BJ (cell line): Measurements from ENCODE around the gene TMC6. TPM values are rescaled to one million over a fixed set of nuclear protein-coding genes. Genes with fewer than 3 reads are reported as not detected.

Source experiments
- CTCF ChIA-PET: fragments of 350-600 bp; formaldehyde crosslinking; extraction: SDS; loops from one replicate; lab custom pipeline; 2021; ENCODE audit warnings: antibody characterized with exemption, inconsistent platforms; lab: Yijun Ruan, JAX
- POLR2A ChIA-PET: fragments of 300-600 bp; sonication (Branson Sonifier 250); formaldehyde crosslinking; extraction: SDS; loops from one replicate; lab custom pipeline; 2021; ENCODE audit warnings: antibody characterized with exemption; lab: Charles Lee
- DNase-seq: peaks from one replicate; pipeline ENCODE4 v3.0.0-alpha.2; 2011; ENCODE audit warnings: low read depth
- H3K27me3 ChIP-seq: 2 replicates; pipeline ENCODE4 v1.6.0; 2011; ENCODE audit warnings: low read length; ENCODE audit not compliant: control insufficient read depth, insufficient read depth
- H3K36me3 ChIP-seq: 2 replicates; pipeline ENCODE4 v1.5.1; 2011; ENCODE audit warnings: low read length; ENCODE audit not compliant: control insufficient read depth, insufficient read depth
- H3K4me3 ChIP-seq: 2 replicates; pipeline ENCODE4 v1.5.1; 2011; ENCODE audit warnings: low read depth, mild to moderate bottlenecking, control low read depth, low read length
- polyA plus RNA-seq: library from polyadenylated mRNA; depleted of rRNA; stranded (reverse); fragments of >200 nt; gene quantifications from 2 replicates; pipeline ENCODE4 v1.2.3, GENCODE V29; 2011
- TF ChIP-seq, protein P1 (sequence below): IDR thresholded peaks from 2 replicates; pipeline ENCODE4 v1.5.1; 2011; ENCODE audit warnings: low read depth, mild to moderate bottlenecking, control low read depth, inconsistent platforms, low read length, moderate library complexity; ENCODE audit not compliant: insufficient read depth

Gene TMC6
- polyA plus RNA-seq, 1 experiment, result 0.26 TPM

DNA sequence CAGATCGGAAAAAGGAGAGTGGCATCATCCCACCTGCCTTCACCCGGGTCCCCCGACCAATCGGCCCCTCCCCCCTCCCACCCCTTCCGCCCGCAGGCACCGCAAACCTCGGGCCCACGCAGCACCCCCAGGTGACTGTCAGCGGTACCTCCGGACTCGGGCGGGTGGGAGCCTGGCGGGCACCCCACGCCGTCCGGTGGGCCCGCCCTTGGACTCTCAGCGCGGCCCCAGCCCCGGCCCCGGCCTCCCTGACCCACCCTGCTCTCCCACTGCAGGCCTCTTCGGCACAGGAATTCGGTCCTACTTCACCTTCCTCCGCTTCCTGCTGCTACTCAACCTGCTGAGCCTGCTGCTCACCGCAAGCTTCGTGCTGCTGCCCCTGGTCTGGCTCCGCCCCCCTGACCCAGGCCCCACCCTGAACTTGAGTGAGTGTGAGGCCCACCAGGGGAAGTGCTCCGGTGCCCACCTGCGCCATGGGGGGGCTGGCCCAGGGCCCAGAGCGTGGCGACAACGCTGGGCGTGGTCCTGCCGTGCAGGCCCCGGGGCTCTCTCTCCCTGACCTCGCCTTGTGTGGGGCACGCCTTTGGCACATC lies 3.6 kb upstream of the TMC6 start:
- ChIA-PET POLR2A (no interaction called here), CTCF (no interaction called here)
- DNase-seq, result no peak

DNA sequence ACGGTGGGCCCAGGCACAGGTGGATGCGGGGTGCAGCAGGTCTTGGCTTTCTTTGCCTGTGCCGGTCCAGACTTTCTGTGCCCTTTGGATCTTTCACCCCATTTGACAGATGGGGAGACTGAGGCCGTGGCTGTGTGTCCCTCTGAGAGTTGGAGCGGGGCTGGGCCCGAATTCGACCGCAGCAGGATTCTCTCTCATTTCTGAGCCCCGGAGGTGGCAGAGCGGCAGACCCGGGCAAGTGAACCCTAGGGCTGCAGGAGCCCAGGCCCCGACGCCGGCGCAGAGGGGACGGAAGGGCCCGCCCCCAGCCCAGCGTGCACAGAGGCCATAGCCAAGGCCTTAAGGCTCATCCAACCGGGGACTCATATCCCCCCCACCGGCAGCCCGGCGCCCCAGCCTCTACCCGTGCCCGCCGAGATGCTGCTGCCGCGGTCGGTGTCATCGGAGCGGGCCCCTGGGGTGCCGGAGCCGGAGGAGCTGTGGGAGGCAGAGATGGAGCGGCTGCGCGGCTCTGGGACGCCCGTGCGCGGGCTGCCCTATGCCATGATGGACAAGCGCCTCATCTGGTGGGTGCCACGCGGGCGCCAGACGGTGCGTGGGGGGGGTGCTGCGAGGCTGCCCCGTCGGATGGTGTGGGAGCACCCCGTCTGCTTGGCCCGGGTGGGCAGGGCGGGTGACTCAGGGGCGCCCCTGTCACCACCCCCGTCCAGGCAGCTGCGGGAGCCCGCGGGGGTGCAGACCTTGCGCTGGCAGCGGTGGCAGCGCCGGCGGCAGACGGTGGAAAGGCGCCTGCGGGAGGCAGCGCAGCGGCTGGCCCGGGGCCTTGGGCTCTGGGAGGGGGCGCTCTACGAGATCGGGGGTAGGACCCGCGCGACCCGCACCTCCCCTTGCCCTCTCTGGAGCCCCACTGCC lies 2.9 kb upstream of the TMC6 start:
- ChIA-PET CTCF (interaction anchor here (0.5 to 1.3 kb wide), 3 partner anchors 7 to 329 kb away, joined by 4 to 6 read pairs (median 4); no protein-coding TSS in a partner anchor), POLR2A (no interaction called here)
- no peak for DNase-seq
- TF ChIP-seq, protein P1, sequence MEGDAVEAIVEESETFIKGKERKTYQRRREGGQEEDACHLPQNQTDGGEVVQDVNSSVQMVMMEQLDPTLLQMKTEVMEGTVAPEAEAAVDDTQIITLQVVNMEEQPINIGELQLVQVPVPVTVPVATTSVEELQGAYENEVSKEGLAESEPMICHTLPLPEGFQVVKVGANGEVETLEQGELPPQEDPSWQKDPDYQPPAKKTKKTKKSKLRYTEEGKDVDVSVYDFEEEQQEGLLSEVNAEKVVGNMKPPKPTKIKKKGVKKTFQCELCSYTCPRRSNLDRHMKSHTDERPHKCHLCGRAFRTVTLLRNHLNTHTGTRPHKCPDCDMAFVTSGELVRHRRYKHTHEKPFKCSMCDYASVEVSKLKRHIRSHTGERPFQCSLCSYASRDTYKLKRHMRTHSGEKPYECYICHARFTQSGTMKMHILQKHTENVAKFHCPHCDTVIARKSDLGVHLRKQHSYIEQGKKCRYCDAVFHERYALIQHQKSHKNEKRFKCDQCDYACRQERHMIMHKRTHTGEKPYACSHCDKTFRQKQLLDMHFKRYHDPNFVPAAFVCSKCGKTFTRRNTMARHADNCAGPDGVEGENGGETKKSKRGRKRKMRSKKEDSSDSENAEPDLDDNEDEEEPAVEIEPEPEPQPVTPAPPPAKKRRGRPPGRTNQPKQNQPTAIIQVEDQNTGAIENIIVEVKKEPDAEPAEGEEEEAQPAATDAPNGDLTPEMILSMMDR, result no peak
- H3K4me3 ChIP-seq, result no peak overlapping the region
- H3K27me3 ChIP-seq, result peaks cover 16% of the 10 kb centered on the region
- no peaks in the 10 kb centered on the region for H3K36me3 ChIP-seq

More for the DNA sequence above, 3.6 kb upstream of the TMC6 start:
- peaks cover 14% of the 10 kb centered on the region for H3K27me3 ChIP-seq
- TF ChIP-seq, protein P1, result no peak
- H3K36me3 ChIP-seq, result no peaks in the 10 kb centered on the region
- H3K4me3 ChIP-seq, result no peak overlapping the region

DNA sequence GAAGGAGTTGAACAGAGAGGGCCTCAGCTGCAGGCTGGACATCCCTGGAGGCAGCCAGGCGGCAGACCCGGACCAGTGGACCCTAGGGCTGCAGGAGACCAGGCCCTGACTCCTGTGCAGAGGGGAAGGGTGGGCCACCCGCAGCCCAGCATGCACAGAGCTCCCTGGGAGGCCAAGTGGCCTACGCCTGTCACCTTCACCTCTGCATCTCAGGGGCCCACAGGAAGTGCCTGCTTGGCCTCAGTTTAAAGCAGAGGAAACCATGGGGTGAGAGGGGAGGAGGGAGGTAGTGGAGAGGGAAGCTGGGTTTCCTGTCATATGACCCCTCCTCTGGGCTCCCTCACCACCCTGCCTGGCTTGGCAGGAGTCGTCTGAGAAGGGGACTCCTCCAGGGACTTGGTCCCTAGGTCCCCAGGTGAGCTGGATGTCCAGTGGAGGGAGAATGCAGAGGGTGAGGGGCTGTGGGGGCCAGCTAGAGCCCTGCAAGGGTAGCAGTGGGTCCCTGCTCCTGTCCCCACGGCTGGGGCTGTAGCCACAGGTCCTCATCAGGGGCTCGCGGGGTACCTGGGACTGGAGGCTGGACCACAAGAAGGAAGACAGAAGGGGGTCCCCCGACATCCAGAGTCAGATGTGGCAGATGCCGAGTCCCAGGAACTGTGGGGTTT lies 2.0 kb upstream of the TMC6 start, which contains the start of gene TMC8:
TMC8 (plus strand) TSS at position 335 of the 665 bp plus-strand sequence. CDS start 818 bp downstream, outside the sequence.
- TF ChIP-seq, protein P1, result no peak

DNA sequence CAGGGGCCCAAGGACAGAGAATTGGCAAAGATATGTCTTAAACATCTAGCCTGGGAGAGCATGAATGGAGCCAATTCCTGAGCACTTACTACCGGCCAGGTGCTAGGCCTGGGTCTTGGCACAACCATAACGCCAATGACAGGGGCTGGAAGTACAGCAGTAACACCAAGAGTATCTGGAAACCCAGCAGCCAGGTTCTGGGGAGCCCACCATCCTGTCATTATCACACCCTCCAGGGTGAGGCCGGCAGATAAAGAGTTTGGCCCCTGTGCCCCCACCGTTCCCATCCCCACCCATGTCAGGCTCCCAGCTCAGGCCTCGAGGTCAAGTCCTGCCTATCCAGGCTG lies 1.5 kb upstream of the TMC6 start:
- no peaks in the 10 kb centered on the region for H3K36me3 ChIP-seq
- ChIA-PET CTCF (interaction anchor here (1.3 kb wide), 1 partner anchor 8 kb away, joined by 6 read pairs; no protein-coding TSS in a partner anchor), POLR2A (no interaction called here)
- no peak for DNase-seq
- no peak overlapping the region for H3K4me3 ChIP-seq
- TF ChIP-seq, protein P1, result no peak
- peaks cover 16% of the 10 kb centered on the region for H3K27me3 ChIP-seq

More for the DNA sequence above, 2.0 kb upstream of the TMC6 start, which contains the start of gene TMC8:
- H3K36me3 ChIP-seq, result no peaks in the 10 kb centered on the region
- ChIA-PET CTCF (interaction anchor here (0.5 to 1.3 kb wide), 3 partner anchors 8 to 329 kb away, joined by 4 to 6 read pairs (median 4); no protein-coding TSS in a partner anchor), POLR2A (no interaction called here)
- no peak within 1 kb of the TSS for H3K4me3 ChIP-seq
- peaks cover 16% of the 10 kb centered on the region for H3K27me3 ChIP-seq
- no peak for DNase-seq
